HG02981 (cell line): Measurements from ENCODE around the gene GM2A.
"Not testable (repeated sequence)": the region's sequence is repeated elsewhere in the genome, so short reads cannot be mapped to it uniquely, and the experiment has no call there.

Experiments used
- ATAC-seq: cut with Tn5 transposase; IDR thresholded peaks from one replicate; pipeline ENCODE4 v1.9.1; 2021; ENCODE audit warnings: mild to moderate bottlenecking, moderate library complexity; ENCODE audit not compliant: unreplicated experiment

GM2A gene

GRCh38 chr5:151284392-151284967 is 31.5 kb downstream of the GM2A start:
- ATAC-seq, result no peak

- ATAC-seq, result no peak
These were observed 32.7 kb downstream of the GM2A start for GRCh38 chr5:151285683-151286082.

- ATAC-seq, result no peak
These were observed 33.3 kb downstream of the GM2A start for GRCh38 chr5:151286246-151286645.

DNA sequence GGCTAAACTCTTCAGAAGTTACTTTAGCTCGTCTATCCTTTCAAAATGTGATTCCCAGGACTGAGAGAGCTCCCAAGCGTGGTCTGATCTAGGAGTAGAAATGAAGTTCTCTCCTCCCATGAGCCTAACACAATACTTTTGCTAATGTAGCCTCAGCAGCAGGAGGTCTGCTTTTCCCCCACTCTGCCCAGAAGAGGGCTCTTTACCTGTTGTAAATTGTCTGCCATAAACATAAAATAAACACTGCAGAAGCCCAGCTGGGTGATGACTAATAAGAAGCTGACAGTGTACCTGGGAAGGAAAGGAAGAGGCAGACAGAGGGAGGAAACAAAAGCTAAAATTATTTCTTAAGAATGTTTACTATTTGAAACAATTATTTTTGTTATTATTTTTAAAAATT is 35.2 kb downstream of the GM2A start:
- no peak for ATAC-seq

- no peak for ATAC-seq
These were observed 40.6 kb downstream of the GM2A start for GRCh38 chr5:151293624-151294023.

DNA sequence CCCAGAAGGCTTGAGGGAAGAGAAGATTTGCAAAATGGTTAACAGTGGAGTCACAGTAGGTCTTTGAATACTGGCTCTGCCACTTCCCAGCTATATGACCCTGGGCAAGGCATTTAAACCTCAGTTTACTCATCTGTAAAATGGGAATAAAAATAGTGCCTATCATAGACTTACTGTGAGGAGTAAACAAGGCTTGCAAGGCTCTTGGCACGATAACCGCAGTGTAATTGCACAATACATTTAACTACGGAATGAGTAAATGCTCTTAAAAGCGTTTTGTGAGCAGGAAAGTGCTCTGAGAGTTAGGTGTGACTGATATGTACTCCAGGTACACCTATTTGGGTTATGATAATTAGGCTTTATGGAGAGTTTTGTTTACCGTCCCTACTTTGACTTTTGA is 42.2 kb downstream of the GM2A start:
- ATAC-seq, result no peak

DNA sequence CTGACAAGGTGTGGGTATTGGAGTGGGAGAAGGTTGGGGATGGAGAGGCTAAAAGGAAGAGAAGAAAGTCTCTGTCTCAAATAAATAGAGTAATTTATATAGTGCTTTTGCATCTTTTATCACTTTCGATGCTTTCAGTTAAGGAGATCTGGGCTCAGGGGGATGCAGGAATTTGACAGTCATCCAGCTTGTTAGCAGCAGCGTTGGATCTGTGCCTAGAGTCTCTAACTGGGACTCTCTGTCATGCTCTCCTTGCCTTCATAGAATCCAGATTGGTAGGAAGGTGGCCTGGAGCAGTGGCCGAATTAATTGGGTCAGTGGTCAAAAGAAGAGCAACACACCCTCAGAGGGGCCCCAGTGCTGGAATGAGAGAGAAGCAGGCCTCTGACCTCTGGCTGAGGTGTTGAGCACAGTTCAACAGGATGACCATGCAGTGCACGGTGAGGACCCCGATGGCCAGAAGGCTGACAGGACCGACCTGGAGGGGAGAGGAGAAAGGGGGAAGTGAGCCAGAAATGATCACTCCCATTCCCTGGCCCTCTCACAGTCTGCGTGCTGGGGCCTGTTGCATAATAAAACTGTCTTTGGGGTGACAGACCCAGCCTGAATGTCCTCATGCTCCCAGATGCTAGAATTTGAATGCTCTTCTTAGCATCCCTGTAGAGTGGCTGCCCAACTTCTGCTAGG is 42.9 kb downstream of the GM2A start:
- no peak for ATAC-seq

GRCh38 chr5:151296478-151296830 is 43.5 kb downstream of the GM2A start:
- no peak for ATAC-seq

GRCh38 chr5:151296974-151297373 is 44.0 kb downstream of the GM2A start:
- no peak for ATAC-seq

- ATAC-seq, result no peak
These were observed 45.3 kb downstream of the GM2A start for GRCh38 chr5:151298063-151298855.

DNA sequence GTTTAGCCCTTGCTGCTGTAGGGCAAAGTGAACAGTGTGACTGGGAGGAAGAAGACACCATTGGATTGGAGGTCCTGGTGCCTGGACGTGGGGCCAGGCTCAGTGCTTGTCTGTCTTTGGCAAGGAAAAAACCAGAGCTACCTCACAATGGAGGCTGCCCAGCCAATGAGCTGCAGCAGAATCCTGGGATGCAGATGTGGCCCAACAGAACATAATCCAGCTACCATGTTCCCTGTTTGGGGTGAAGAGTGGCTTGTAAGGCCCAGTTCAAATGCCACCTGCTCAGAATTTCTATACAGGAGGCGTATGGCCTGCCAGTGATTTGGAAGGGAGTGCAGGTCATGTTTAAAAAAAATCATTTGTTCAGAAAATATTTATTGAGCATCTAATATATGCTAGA is 50.7 kb downstream of the GM2A start, which contains the start of gene SLC36A3:
TSS of gene SLC36A3 (minus strand) at position 101 of the 400 bp plus-strand sequence. CDS start 412 bp downstream, outside the sequence.
- ATAC-seq, result no peak

- ATAC-seq, result not testable (repeated sequence)
These were observed 56.3 kb downstream of the GM2A start for GRCh38 chr5:151309266-151309665.

DNA sequence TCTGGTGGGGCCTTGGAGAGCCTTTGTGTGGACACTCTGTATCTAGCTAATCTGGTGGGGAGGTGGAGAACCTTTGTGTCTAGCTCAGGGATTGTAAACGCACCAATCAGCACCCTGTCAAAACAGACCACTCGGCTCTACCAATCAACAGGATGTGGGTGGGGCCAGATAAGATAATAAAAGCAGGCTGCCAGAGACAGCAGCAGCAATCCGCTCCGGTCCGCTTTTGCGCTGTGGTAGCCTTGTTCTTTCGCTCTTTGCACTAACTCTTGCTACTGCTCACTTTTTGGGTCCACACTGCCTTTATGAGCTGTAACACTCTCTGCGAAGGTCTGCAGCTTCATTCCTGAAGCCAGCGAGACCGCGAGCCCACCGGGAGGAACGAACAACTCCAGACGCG is 56.8 kb downstream of the GM2A start:
- ATAC-seq, result not testable (repeated sequence)

GRCh38 chr5:151310932-151311331 is 57.9 kb downstream of the GM2A start:
- ATAC-seq, result no peak

DNA sequence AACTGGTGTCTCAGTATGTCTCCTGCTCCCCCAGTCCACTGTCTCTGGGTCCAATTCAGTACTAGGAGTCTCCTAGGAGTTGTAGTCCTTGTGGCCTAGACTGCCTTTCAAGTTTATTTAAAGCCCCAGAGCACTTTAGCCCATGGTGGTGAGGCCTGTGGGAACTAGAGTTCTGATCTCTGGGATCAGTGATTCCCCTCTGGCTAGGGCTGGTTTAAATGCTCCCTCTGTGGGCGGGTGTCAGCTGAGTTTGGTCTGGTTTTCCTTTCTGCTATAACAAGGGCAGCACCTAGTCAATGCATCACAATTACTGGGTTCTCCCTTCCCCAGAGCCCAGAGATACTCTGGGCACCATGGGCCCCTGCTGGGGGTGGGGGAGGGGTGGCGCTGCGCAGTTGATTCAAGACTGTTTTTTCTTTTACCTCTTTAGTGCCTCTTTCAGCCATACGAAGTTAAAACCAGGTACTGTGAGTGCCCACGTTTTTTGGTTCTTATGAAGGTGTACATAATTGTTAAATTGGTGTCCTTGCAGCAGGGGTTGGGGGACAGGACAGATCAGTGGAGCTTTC is 59.9 kb downstream of the GM2A start:
- no peak for ATAC-seq

DNA sequence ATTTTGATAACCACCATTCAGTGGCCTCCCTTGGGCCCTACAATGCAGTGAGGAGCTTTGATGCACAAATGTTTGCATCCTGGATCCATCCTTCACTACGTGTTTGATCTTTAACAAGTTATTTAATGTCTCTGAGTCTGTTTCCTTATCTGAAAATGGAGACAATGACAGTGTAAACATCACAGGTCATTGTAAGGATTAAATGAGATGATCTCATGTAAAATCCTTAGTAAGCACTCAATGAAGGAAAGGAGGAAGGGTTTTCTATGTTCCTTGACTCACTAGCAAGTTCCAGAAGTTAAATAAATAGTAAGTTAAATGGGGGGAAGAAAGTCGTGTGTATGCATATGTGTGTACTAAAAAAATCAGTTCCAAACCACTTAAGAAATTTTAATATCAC is 60.4 kb downstream of the GM2A start:
- no peak for ATAC-seq

DNA sequence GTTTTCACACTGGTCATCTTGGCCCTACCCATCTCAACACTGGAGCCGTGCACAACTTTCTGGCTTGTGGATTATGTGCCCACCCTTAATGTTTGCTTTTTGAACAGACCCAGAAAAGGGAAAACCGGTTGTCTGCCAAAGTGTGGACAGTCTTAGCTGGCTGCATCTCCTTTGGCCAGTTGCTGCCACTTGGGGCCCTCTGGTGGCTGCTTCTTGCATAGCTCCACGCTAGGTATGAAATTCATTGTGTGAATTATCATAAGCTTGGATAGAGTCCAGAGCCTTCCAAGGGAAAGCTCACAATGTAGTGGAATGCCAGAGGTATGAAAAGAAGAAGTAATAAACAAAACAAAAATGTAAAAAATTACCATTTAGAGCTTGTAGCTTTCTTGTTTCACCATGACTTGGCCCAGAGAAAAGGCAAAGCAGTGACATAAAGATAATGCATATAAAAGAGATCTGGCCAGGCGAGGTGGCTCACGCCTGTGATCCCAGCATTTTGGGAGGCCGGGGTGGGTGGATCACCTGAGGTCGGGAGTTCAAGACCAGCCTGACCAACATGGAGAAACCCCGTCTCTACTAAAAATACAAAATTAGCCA is 63.1 kb downstream of the GM2A start:
- peak; percentile 79 for ATAC-seq

- ATAC-seq, result no peak
These were observed 64.9 kb downstream of the GM2A start for GRCh38 chr5:151317871-151318270.

- ATAC-seq, result peak; percentile 61
These were observed 66.1 kb downstream of the GM2A start for GRCh38 chr5:151318850-151319732.
